ENCODE results near the gene PDE4D.

PDE4D gene

GRCh38 chr5:58926541-58926935, 967.0 kb downstream of the PDE4D start:
- Histone ChIP-seq H3K4me3 (ENCODE audit: low read depth, low read length) (no peak overlapping the region), H3K36me3 (ENCODE audit: control insufficient read depth, insufficient read depth, low read length) (no peaks in the 10 kb centered on the region), H3K4me1 (ENCODE audit: control insufficient read depth, insufficient read depth, low read length) (peaks cover 29% of the 10 kb centered on the region), H3K9me3 (ENCODE audit: control insufficient read depth, insufficient read depth, low read length) (no peaks in the 10 kb centered on the region), H3K27me3 (ENCODE audit: control insufficient read depth, insufficient read depth, low read length) (no peaks in the 10 kb centered on the region), H3K9ac (ENCODE audit: low read depth, low read length) (no peak overlapping the region)

DNA sequence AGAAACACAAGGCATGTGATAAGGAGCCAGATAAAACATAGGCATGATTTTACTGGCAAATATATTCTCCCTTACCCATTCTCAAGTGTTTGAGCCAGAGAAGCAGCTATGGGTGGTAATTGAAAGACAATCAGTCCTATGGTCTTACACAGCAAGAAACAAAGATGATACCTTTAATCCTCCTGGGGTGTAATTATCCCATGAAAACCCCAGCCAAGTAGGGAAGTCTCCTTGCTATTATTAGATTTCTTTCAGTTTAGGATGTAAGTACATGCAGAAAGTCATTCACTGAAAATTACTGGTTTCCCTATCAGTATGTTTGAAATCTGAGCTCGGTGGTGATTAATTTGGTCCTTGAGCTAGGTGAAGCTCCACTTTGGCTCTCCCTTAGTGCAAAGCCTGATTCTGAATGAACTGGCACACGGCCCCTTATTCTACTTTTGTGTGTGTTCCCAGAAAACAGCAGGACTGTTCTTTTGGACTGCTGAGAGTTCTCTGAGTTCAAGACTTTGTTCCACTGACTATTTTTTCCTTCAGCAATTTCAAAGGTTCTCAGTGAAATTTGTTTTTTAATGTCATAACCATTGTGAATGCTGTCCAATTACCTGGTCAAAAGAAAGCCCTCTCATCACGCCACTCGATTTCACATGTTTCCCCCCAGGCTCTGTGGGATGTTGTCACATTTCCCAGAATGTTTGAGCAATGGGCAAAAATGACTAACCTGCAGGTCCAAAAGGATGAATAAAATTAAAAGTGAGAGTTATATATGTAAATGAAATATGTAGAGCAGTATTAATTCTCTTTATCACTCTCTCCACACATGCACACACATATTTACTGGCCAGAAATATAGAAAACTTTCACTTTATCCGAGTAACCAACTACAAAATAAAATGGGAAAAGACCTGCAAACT, 967.6 kb downstream of the PDE4D start:
- Histone ChIP-seq H3K9me3 (ENCODE audit: control insufficient read depth, insufficient read depth, low read length) (no peaks in the 10 kb centered on the region), H3K4me1 (ENCODE audit: control insufficient read depth, insufficient read depth, low read length) (peaks cover 31% of the 10 kb centered on the region)

GRCh38 chr5:58924306-58924705, 969.2 kb downstream of the PDE4D start:
- H3K4me1 ChIP-seq (ENCODE audit: control insufficient read depth, insufficient read depth, low read length), result peaks cover 39% of the 10 kb centered on the region

More for the DNA sequence above, 967.6 kb downstream of the PDE4D start:
- Histone ChIP-seq H3K36me3 (ENCODE audit: control insufficient read depth, insufficient read depth, low read length) (no peaks in the 10 kb centered on the region), H3K27me3 (ENCODE audit: control insufficient read depth, insufficient read depth, low read length) (no peaks in the 10 kb centered on the region), H3K4me3 (ENCODE audit: low read depth, low read length) (no peak overlapping the region), H3K9ac (ENCODE audit: low read depth, low read length) (no peak overlapping the region)

DNA sequence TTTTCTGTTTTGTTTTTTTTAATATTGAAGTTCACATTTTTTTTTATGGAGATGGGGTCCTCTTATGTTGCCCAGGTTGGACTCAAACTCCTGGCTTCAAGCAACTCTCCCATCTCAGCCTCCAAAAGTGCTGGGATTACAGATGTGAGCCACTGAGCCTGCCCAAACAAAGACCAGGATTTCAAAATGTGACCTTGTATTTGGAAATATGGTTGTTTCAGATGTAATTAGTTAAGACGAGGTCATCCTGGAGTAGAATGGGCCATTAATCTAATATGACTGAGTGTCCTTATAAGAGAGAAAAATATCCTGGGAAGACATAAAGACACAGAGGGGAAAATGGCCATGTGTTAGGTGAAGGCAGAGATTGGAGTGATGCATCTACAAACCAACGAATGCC, 970.2 kb downstream of the PDE4D start:
- H3K4me3 ChIP-seq (ENCODE audit: low read depth, low read length), result no peak overlapping the region
- no peak overlapping the region for H3K9ac ChIP-seq (ENCODE audit: low read depth, low read length)
- peaks cover 42% of the 10 kb centered on the region for H3K4me1 ChIP-seq (ENCODE audit: control insufficient read depth, insufficient read depth, low read length)
- H3K27me3 ChIP-seq (ENCODE audit: control insufficient read depth, insufficient read depth, low read length), result no peaks in the 10 kb centered on the region
- H3K9me3 ChIP-seq (ENCODE audit: control insufficient read depth, insufficient read depth, low read length), result no peaks in the 10 kb centered on the region
- no peaks in the 10 kb centered on the region for H3K36me3 ChIP-seq (ENCODE audit: control insufficient read depth, insufficient read depth, low read length)

More at GRCh38 chr5:58924306-58924705, 969.2 kb downstream of the PDE4D start:
- H3K27me3 ChIP-seq (ENCODE audit: control insufficient read depth, insufficient read depth, low read length), result no peaks in the 10 kb centered on the region
- H3K9ac ChIP-seq (ENCODE audit: low read depth, low read length), result no peak overlapping the region
- H3K36me3 ChIP-seq (ENCODE audit: control insufficient read depth, insufficient read depth, low read length), result no peaks in the 10 kb centered on the region
- H3K4me3 ChIP-seq (ENCODE audit: low read depth, low read length), result no peak overlapping the region
- H3K9me3 ChIP-seq (ENCODE audit: control insufficient read depth, insufficient read depth, low read length), result no peaks in the 10 kb centered on the region

DNA sequence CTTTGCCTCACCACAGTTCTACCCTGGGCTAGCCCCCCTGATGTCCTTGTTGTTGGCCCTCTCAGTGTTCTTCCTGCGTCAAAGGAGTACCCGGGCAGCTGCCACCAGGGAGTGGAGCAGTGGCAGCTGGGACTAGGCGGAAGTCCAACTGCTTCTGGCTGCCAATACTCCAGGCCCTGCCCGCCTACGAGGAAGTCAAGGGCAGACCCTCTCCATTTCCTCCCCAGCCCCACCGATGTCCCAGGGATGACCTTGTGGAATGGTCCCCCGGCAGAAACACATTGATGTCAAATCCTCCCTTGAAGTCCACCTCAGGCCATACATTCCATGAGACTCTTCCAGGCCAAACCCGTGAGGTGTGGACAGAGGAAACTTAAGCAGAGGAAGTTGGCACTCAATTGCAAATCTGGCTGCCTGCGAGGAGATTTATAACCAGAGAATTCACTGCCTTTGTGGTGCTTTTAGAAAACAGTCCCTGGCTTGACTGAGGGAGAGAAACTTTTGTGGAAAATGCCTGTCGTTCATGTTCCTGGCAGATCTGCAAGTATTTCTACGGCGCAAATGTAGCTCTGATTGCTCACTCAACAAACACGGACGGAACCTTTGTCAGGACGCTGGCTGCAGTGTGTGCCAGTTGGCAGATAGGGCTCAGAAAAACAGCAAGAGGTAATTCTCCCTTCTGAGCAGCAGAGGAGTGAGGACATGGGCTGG, 970.9 kb downstream of the PDE4D start:
- no peaks in the 10 kb centered on the region for H3K36me3 ChIP-seq (ENCODE audit: control insufficient read depth, insufficient read depth, low read length)
- H3K9ac ChIP-seq (ENCODE audit: low read depth, low read length), result no peak overlapping the region
- H3K4me1 ChIP-seq (ENCODE audit: control insufficient read depth, insufficient read depth, low read length), result peaks cover 38% of the 10 kb centered on the region
- no peaks in the 10 kb centered on the region for H3K9me3 ChIP-seq (ENCODE audit: control insufficient read depth, insufficient read depth, low read length)
- H3K27me3 ChIP-seq (ENCODE audit: control insufficient read depth, insufficient read depth, low read length), result no peaks in the 10 kb centered on the region
- H3K4me3 ChIP-seq (ENCODE audit: low read depth, low read length), result no peak overlapping the region

DNA sequence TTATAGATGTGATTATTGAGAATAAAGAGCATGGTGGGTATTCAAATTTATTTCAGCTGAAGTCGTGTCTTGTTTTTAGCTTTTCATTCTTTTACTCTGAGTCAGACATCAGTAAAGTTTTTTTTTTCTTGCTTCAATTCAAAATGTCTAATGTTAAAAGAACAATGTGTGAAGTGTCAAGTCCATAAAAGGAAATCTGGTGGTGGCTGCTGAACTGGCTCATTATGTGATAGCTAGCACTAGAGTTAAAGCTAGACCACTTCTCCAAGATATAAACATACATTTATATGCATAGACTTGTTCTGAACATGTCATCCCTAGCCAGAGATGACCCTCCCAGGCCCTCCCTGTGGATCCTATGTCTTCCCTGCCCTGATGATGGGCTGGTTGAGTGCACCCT, 972.4 kb downstream of the PDE4D start:
- Histone ChIP-seq H3K9ac (ENCODE audit: low read depth, low read length) (no peak overlapping the region), H3K4me3 (ENCODE audit: low read depth, low read length) (no peak overlapping the region), H3K36me3 (ENCODE audit: control insufficient read depth, insufficient read depth, low read length) (no peaks in the 10 kb centered on the region), H3K9me3 (ENCODE audit: control insufficient read depth, insufficient read depth, low read length) (no peaks in the 10 kb centered on the region), H3K4me1 (ENCODE audit: control insufficient read depth, insufficient read depth, low read length) (peaks cover 23% of the 10 kb centered on the region), H3K27me3 (ENCODE audit: control insufficient read depth, insufficient read depth, low read length) (no peaks in the 10 kb centered on the region)

- H3K27me3 ChIP-seq (ENCODE audit: control insufficient read depth, insufficient read depth, low read length), result no peaks in the 10 kb centered on the region
- no peak overlapping the region for H3K4me3 ChIP-seq (ENCODE audit: low read depth, low read length)
- H3K4me1 ChIP-seq (ENCODE audit: control insufficient read depth, insufficient read depth, low read length), result peaks cover 14% of the 10 kb centered on the region
- no peaks in the 10 kb centered on the region for H3K36me3 ChIP-seq (ENCODE audit: control insufficient read depth, insufficient read depth, low read length)
- no peak overlapping the region for H3K9ac ChIP-seq (ENCODE audit: low read depth, low read length)
- H3K9me3 ChIP-seq (ENCODE audit: control insufficient read depth, insufficient read depth, low read length), result no peaks in the 10 kb centered on the region
Observed at GRCh38 chr5:58919833-58920232, 973.7 kb downstream of the PDE4D start.
